Thymus (tissue), 11 donors: ENCODE measurements around the gene TANGO6. TPM values are rescaled to one million over a fixed set of nuclear protein-coding genes. Genes with fewer than 3 reads are reported as not detected.

Experiments
- DNase-seq, 9 donors: peaks; one replicate each; pipeline ENCODE4 v3.0.0-alpha.2; 2013; ENCODE audit warnings: low spot score in 9 of 9, low read depth in 6 of 9, missing footprints in 1 of 9
- H3K27ac ChIP-seq, 2 donors: one replicate each; pipeline ENCODE4 v1.5.1; 2013; ENCODE audit warnings: control low read depth in 1 of 2, low read depth in 1 of 2, low read length in 1 of 2, mild to moderate bottlenecking in 1 of 2, moderate library complexity in 1 of 2
- H3K27me3 ChIP-seq, 2 donors: one replicate each; pipeline ENCODE4 v1.5.1; 2013; ENCODE audit warnings: low read length in 1 of 2; ENCODE audit not compliant: control insufficient read depth in 2 of 2, insufficient read depth in 1 of 2
- H3K36me3 ChIP-seq, 2 donors: one replicate each; pipeline ENCODE4 v1.5.1; 2013; ENCODE audit warnings: low read length in 1 of 2, mild to moderate bottlenecking in 1 of 2, moderate library complexity in 1 of 2; ENCODE audit not compliant: control insufficient read depth in 2 of 2, insufficient read depth in 2 of 2
- H3K4me1 ChIP-seq, 2 donors: one replicate each; pipeline ENCODE4 v1.5.1; 2013; ENCODE audit warnings: low read length in 2 of 2; ENCODE audit not compliant: control insufficient read depth in 2 of 2, insufficient read depth in 2 of 2
- H3K4me3 ChIP-seq, 2 donors: one replicate each; pipeline ENCODE4 v1.5.1; 2013; ENCODE audit warnings: low read length in 2 of 2, control low read depth in 1 of 2, mild to moderate bottlenecking in 1 of 2
- H3K9me3 ChIP-seq, 2 donors: one replicate each; pipeline ENCODE4 v1.5.1; 2013; ENCODE audit warnings: low read length in 1 of 2, mild to moderate bottlenecking in 1 of 2; ENCODE audit not compliant: control insufficient read depth in 2 of 2, insufficient read depth in 1 of 2
- WGBS: extraction: QIAGEN DNeasy Blood & Tissue Kit; methylation state at CpG from one replicate; pipeline ENCODE4 v1.1.7; 2013; 5-methylcytosine and 5-hydroxymethylcytosine counted together
- polyA plus RNA-seq: library from polyadenylated mRNA; stranded (reverse); fragments of 200-250 nt; gene quantifications from one replicate; pipeline ENCODE4 v1.2.3, GENCODE V29; 2013
- total RNA-seq: library from RNA; stranded (reverse); fragments of 120-200 nt; gene quantifications from one replicate; pipeline ENCODE4 v1.2.4, GENCODE V29; 2013
- donor health status: healthy.

Gene TANGO6
- total and polyA plus RNA-seq, 2 donors: 3.2 to 9.1 TPM

DNA sequence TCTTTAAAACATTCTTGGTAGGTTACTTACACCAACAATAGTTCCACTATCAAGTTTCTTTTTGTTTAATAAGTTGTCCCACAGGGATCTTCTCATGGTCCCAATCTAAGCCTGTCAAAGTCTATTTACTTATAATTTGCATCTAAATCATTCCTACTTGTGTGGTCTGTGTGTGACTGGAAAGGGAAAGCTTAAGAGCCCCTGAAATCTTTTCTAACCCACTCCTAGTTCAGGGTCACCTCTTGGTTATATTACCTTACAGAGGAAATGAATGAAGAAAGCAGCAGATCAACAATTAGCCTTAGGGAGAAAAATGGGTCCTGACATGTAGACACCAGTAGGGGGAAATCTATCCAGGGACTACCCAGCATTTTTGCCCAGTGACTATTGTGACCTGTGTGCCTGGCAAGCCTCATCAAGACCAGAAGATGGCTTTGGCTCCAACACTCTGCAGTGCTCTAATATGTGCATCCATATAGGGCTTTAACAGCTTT is 151.7 kb downstream of the TANGO6 start:
- Histone ChIP-seq H3K4me3 (no peak overlapping the region), H3K36me3 (no peaks in the 10 kb centered on the region), H3K9me3 (no peaks in the 10 kb centered on the region), H3K27me3 (no peaks in the 10 kb centered on the region), H3K27ac (no peak overlapping the region), H3K4me1 (no peaks in the 10 kb centered on the region)
- peak in 2 of 9 donors; percentile 2 to 18 for DNase-seq

DNA sequence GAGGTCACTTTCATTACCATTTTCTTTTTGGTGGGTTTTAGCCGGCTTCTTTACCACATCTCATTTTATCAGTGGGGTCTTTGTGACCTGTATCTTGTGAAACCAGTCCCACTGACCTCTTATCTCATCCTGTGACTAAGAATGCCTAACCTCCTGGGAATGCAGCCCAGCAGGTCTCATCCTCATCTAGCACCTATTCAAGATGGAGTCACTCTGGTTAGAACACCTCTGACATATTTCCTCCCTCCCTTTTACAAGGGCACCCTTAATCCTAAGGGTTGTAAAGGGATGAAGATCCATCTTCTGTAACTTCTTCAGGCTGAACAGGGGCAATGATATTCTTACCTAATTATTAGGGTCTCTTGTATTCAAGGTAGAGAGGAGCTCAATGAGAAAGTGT is 154.2 kb downstream of the TANGO6 start:
- WGBS: 100% methylated on average over 1 of the region's 1 CpG
- peaks cover 0 to 3% of the 10 kb centered on the region in 2 donors for H3K9me3 ChIP-seq
- H3K36me3 ChIP-seq: no peaks in the 10 kb centered on the region
- no peaks in the 10 kb centered on the region for H3K27me3 ChIP-seq
- H3K27ac ChIP-seq: no peak overlapping the region
- H3K4me1 ChIP-seq: no peaks in the 10 kb centered on the region
- H3K4me3 ChIP-seq: no peak overlapping the region
- no peak for DNase-seq

DNA sequence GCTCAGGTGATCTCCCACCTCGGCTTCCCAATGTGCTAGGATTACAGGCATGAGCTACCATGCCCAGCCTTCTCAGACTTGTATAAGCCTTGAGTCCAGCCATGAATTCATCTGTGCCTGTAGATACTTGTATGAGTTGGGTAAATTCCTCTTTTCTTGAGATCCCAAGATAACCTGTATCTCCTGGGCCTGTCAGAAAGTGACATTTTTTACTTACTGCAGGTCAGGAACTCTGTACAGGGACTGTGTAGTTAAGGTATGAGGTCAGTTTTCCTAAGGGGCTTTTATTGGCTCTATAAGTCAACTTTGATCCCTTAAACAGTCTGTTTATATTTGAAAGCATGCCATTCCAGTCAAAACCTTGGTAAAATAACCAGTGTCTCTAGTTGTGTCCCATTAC is 155.8 kb downstream of the TANGO6 start:
- WGBS: 94% methylated on average over 1 of the region's 1 CpG
- DNase-seq: no peak
- Histone ChIP-seq H3K9me3 (peaks cover 0 to 3% of the 10 kb centered on the region in 2 donors), H3K4me1 (no peaks in the 10 kb centered on the region), H3K4me3 (no peak overlapping the region), H3K27ac (no peak overlapping the region), H3K36me3 (no peaks in the 10 kb centered on the region), H3K27me3 (no peaks in the 10 kb centered on the region)

DNA sequence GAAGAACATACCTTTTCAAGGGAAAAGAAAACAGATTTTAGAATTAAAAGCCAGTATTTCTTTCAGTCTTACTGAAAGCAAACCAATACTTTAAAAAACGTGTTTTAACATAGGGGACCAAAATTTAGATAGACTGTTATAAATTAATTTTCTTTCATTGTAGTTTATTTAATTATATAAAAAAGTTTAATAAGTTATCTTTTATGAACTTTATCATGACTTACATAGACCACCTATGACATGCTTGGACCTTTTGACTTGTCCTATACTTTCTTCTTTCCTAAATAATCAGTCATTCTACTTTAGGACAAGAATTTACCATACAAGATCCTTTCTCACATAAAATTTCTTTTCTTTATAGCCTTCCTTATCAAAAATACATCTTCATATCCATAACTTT is 160.2 kb downstream of the TANGO6 start:
- 99% methylated on average over 1 of the region's 1 CpG for WGBS
- no peaks in the 10 kb centered on the region for H3K36me3 ChIP-seq
- peaks cover 0 to 3% of the 10 kb centered on the region in 2 donors for H3K9me3 ChIP-seq
- DNase-seq: no peak
- H3K4me1 ChIP-seq: no peaks in the 10 kb centered on the region
- H3K4me3 ChIP-seq: no peak overlapping the region
- H3K27ac ChIP-seq: no peak overlapping the region
- H3K27me3 ChIP-seq: no peaks in the 10 kb centered on the region

DNA sequence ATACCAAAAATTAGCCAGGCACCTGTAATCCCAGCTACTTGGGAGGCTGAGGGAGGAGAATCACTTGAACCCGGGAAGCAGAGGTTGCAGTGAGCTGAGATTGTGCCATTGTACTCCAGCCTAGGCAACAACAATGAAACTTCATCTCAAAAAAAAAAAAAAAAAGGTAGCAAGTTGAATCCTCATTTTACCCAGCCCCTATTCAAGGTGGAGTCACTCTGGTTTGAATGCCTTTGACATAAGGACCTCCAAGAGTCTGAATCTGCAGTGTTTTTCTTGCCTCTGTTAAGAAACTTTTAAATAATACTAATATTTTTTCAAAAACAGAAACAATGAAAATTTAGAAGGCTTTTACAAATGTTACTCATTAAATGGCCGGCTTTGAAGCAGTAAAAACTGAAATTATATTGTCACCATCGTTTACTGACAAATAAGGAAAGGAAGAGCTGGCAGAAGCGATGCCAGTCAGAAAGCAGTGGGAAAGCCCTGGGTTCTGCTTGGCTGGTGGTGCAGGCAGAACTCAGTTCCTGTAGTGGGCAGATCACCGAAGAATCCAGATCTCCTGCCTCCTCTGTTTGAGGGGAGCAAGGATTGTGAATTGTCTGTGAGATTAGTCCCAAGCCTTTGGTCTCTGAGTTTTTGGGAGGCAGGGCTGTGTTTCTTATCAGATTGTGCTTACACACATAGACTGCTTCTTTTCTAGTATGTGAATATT is 162.5 kb downstream of the TANGO6 start:
- Histone ChIP-seq H3K36me3 (no peaks in the 10 kb centered on the region), H3K27ac (no peak overlapping the region), H3K4me3 (no peak overlapping the region), H3K4me1 (no peaks in the 10 kb centered on the region), H3K27me3 (no peaks in the 10 kb centered on the region), H3K9me3 (peaks cover 0 to 3% of the 10 kb centered on the region in 2 donors)
- DNase-seq: no peak
- 95% methylated on average over 5 of the region's 5 CpGs for WGBS

DNA sequence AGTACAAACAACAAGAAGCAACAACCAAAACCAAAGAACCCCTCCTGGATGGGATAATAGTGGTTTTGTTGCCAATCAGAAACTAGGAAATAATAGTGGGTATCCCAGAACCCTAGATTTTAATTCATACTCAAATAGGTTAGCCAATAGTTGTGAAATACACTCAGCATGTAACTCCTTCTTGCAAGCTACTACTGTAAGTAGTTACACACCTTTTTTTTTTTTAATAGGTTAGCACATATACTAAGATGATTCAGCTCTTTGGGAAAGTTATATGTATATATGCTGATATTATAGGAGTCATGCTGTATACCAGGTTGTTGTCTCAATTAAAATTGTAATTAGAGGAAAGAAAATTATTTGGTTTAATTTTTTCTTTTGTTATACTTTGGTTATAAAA is 169.6 kb downstream of the TANGO6 start:
- no peak overlapping the region for H3K27ac ChIP-seq
- H3K36me3 ChIP-seq: no peaks in the 10 kb centered on the region
- no peaks in the 10 kb centered on the region for H3K4me1 ChIP-seq
- H3K27me3 ChIP-seq: no peaks in the 10 kb centered on the region
- no peaks in the 10 kb centered on the region for H3K9me3 ChIP-seq
- H3K4me3 ChIP-seq: no peak overlapping the region
- no peak for DNase-seq

DNA sequence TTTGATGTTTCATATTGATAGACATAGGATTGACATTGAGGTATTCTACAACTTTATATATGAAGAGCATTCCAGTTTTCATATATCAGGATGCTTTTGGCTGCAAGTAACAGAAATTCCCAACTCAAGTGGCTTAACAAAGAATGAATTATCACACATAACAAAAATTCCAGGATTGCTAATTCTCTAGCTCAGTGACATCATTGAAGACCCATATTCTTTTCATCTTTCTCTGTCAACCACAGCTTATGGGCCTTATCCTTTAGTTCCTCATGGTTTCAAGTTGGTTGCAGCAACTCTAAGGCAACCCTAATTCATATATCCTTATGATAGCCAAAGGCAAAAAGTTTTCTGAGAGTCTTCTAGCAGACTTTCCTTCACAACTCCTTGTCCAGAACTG is 170.7 kb downstream of the TANGO6 start:
- H3K27me3 ChIP-seq: no peaks in the 10 kb centered on the region
- H3K27ac ChIP-seq: no peak overlapping the region
- H3K4me3 ChIP-seq: no peak overlapping the region
- no peak for DNase-seq
- no peaks in the 10 kb centered on the region for H3K4me1 ChIP-seq
- no peaks in the 10 kb centered on the region for H3K9me3 ChIP-seq
- no peaks in the 10 kb centered on the region for H3K36me3 ChIP-seq

DNA sequence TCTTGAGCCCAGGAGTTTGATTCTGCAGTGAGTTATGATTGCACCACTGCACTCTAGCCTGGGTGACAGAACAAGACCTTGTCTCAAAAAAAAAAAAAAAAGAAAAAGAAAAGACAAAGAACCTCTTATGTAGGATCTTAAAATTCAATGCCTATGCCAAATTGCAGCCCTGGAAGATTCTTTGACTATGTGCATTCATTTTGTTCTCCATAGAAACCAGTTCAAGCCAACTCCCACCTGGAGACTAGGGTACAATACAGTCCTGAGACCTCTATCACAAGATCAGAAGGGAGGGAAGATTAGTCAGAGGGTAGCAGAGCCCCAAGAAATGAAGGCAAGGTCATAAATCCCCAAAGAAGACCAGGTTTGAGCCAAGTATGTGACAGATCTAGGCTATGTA is 171.5 kb downstream of the TANGO6 start:
- H3K27me3 ChIP-seq: no peaks in the 10 kb centered on the region
- H3K4me1 ChIP-seq: no peaks in the 10 kb centered on the region
- no peaks in the 10 kb centered on the region for H3K9me3 ChIP-seq
- no peak overlapping the region for H3K4me3 ChIP-seq
- no peak for DNase-seq
- no peaks in the 10 kb centered on the region for H3K36me3 ChIP-seq
- H3K27ac ChIP-seq: no peak overlapping the region

DNA sequence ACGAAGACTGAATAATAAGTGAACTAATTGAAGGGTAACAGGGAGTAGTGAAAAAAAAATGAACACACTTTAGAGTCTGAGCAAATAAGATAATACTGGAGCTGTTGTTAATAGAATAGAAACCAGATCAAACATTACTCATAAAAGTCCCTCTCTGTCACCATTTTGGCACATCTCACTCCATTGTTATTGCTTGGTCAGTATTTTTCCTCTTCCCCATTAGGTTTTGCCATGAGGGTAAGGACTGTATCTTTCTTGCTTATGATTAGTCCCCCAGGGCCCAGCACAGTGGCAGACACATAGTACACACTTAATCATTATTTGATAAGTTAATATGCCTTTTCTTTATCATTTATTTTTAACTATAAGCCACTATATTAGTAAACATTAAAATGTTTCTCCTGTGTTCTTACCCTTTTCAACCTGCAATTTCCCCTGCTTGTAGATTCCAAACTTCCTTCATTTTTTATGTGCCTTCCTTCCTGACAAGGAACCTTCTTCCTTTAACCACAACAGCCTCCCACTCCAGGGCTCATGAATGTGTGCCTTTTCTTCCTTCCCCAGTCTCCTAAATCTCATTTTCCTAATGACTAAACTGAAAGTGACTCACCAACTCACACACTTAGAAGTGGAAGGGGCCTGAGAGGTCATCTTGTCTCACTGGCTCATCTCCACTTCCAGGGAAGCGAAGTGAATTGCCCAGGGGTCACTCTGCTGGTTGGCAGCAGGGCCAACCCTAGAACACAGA is 173.9 kb downstream of the TANGO6 start:
- no peak overlapping the region for H3K27ac ChIP-seq

More for the DNA sequence above, 173.9 kb downstream of the TANGO6 start:
- Histone ChIP-seq H3K27me3 (no peaks in the 10 kb centered on the region), H3K4me3 (no peak overlapping the region), H3K9me3 (no peaks in the 10 kb centered on the region), H3K36me3 (no peaks in the 10 kb centered on the region), H3K4me1 (no peaks in the 10 kb centered on the region)
- WGBS: 95% methylated on average over 2 of the region's 2 CpGs
- no peak for DNase-seq
